Subcutaneous abdominal adipose tissue (tissue), 5 donors: Measurements from ENCODE around the gene RAB37.
A peak's percentile ranks its signal among the peaks of the same experiment; 100 is the strongest.

Experiments used
- H3K27ac ChIP-seq: one replicate; pipeline ENCODE4 v1.7.0; 2013; ENCODE audit warnings: low read depth, mild to moderate bottlenecking, inconsistent platforms, low read length, moderate library complexity
- H3K27me3 ChIP-seq, 5 donors: one replicate each; pipeline ENCODE4 v1.7.0; 2013; ENCODE audit warnings: low read length in 5 of 5, inconsistent platforms in 1 of 5; ENCODE audit not compliant: control insufficient read depth in 5 of 5, insufficient read depth in 4 of 5
- H3K36me3 ChIP-seq, 5 donors: one replicate each; pipeline ENCODE4 v1.7.0; 2013; ENCODE audit warnings: low read length in 5 of 5; ENCODE audit not compliant: control insufficient read depth in 5 of 5, insufficient read depth in 5 of 5
- H3K4me1 ChIP-seq, 5 donors: one replicate each; pipeline ENCODE4 v1.7.0; 2013; ENCODE audit warnings: low read length in 5 of 5, mild to moderate bottlenecking in 3 of 5, moderate library complexity in 1 of 5; ENCODE audit not compliant: control insufficient read depth in 5 of 5, insufficient read depth in 5 of 5
- H3K4me3 ChIP-seq, 5 donors: one replicate each; pipeline ENCODE4 v1.7.0; 2013; ENCODE audit warnings: low read length in 5 of 5, low read depth in 1 of 5
- H3K9ac ChIP-seq, 5 donors: one replicate each; pipeline ENCODE4 v1.7.0; 2013; ENCODE audit warnings: low read length in 5 of 5, mild to moderate bottlenecking in 4 of 5, moderate library complexity in 3 of 5
- H3K9me3 ChIP-seq, 5 donors: one replicate each; pipeline ENCODE4 v1.7.0; 2013; ENCODE audit warnings: low read length in 5 of 5; ENCODE audit not compliant: control insufficient read depth in 5 of 5
- donor health status: healthy.
- donor health status: healthy.
- donor health status: healthy.
- donor health status: healthy.
- donor health status: healthy.

RAB37 gene

DNA sequence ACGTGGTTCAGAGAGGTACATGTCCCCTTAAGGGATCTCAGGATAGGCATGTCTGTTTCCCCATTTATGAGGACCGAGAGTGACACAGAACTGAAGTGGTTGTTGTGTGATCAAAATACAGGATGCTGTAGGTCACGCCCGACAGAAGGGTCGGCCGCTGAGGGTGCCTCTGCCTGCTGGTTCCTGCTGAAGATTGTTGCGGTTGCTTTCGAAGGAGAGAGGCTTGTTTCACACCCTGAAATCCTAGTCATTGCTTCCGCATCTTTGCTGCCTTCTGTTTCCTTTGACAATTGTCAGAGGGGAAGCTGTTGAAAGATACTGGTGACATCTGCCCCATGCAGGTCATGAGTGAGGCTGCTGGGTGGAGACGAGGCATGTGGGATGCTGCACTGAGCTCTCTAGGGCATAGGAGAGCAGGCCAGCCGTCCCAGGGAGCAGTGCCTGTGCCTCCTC lies 42.9 kb downstream of the RAB37 start:
- H3K36me3 ChIP-seq, result peaks cover 0 to 24% (median 18%) of the 10 kb centered on the region in 5 donors
- peaks cover 12 to 48% (median 28%) of the 10 kb centered on the region in 5 donors for H3K4me1 ChIP-seq
- no peaks in the 10 kb centered on the region for H3K9me3 ChIP-seq
- H3K27ac ChIP-seq, result peak overlapping the region; percentile 69
- peak overlapping the region in 1 of 5 donors; percentile 14 for H3K9ac ChIP-seq
- H3K27me3 ChIP-seq, result no peaks in the 10 kb centered on the region
- no peak overlapping the region for H3K4me3 ChIP-seq

DNA sequence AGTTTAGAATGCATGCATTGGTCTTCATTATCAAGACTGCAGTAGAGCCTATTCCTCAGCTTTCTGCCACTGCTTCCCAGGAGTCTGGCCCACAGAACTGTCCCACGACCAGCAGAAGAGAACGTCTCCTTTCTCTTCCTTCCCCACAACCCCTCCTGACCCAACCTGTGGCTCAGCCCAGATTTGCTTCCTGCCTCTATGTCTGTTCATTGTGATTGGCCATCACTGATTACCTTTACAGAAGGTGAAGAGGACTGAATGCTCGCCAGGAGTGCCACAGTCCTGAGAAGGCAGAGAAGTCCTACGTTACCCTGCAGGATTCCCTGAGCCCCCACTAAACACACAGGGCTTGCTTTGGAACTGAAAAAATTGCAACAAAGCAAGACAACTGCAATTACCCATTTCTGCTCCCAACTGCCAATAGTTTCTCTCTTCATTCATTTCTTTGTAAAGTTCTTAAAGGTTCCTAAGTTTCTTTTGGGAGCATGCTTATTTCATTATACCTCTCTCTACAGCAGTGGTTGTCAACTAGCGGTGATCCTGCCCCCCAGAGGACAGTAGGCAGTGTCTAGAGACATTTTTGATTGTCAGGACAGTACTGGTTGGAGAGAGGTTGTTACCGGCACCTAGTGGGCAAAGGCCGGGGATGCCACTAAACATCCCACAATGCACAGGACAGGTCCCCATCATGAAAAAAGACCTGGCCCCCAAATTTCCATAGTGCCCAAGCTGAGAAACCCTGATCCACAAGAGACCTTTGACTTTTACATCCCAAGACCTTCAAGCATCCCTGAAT lies 43.6 kb downstream of the RAB37 start:
- no peaks in the 10 kb centered on the region for H3K9me3 ChIP-seq
- H3K27me3 ChIP-seq, result no peaks in the 10 kb centered on the region
- peaks cover 9 to 42% (median 22%) of the 10 kb centered on the region in 5 donors for H3K4me1 ChIP-seq
- H3K27ac ChIP-seq, result peak overlapping the region; percentile 27
- no peak overlapping the region for H3K9ac ChIP-seq
- no peak overlapping the region for H3K4me3 ChIP-seq
- peaks cover 0 to 31% (median 23%) of the 10 kb centered on the region in 5 donors for H3K36me3 ChIP-seq

DNA sequence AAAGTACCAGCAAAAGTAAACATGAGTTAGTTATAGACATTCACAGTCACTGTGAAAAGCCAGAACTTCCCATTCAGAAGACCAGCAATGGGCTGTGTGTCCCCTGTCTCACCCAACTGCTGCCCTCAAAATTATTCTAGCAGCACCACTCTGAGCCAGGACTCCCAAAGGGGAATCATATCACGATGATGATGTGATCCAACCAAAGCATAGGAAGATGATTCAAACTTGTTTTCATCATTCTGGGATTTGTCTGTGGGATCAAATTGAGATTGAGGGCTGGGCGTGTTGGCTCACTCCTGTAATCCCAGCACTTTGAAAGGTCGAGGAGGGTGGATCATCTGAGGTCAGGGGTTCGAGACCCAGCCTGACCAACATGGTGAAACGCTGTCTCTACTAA lies 45.5 kb downstream of the RAB37 start:
- Histone ChIP-seq H3K4me1 (peaks cover 2 to 36% (median 9%) of the 10 kb centered on the region in 5 donors), H3K4me3 (no peak overlapping the region), H3K36me3 (peaks cover 0 to 39% (median 31%) of the 10 kb centered on the region in 5 donors), H3K9me3 (no peaks in the 10 kb centered on the region), H3K9ac (no peak overlapping the region), H3K27ac (no peak overlapping the region), H3K27me3 (no peaks in the 10 kb centered on the region)

DNA sequence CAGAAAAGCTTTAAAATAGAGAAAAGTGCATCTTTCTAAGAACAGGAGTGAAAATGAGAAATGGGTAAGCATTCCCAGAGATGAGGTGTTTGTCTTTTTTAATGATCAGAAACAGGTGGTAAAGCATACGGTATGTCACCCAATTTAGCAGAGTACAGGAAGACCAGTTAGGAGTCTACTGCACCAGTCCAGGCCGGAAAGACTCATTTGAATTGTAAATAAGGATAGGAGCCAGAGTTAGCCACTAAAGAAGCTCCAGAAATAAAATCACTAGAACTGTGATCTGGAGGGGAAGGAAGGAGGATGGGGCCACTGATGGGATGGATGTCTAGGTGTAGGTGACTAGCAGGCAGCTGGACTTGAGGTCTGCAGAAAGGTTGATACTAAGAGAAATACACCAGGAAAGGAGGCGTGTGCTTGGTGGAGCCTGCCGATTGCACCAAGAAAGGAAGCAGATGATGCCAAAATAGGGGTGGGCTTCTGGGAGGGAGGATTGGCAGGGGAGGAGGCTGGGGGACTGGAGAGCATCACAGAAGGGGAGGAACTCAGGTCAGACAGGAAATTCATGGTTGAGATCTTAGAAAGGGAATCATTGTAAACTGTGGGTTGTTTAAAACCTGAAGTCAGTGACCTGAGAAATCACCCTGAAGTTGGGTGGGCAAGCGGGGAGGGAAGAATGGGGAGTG lies 47.2 kb downstream of the RAB37 start:
- Histone ChIP-seq H3K36me3 (peaks cover 0 to 48% (median 38%) of the 10 kb centered on the region in 5 donors), H3K9me3 (no peaks in the 10 kb centered on the region)

DNA sequence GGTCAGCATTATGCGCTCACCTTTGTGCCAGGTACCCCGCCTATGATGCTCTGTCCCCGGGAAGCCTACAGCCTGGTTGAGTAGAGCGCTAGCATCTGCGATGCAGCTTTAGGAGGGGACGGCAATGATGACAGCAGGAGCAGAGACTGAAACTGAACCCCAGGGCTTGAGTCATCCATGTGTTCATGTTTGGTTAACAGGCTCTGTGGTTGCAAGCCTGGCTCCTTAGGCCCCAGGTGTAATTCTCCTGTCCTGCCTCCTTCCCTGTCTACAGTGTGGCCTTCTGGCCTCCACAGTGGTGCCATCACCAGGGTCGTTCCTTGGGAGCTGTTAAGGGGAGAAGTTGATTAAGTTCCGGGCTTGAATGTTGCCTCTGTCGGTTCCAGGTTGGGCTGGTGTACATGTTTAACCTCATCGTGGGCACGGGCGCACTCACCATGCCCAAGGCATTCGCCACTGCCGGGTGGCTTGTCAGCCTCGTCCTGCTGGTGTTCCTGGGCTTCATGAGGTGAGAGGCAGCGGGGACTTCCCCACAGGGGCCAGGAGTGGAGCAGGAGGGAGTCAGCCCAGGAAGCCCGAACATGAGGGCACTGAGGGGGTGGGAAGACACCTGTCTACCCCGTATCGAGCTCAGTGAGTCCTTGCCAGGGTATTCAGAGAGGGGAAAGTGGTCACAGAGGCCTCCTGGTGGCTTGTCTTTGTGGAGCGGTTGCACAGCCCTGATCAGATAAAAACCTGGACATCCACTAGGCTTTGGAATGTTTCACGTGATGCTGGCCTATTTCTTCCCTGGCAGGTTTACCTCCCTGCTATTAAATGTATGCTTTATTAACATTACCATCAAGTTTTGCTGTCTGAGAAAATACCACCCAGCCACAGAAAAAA lies 48.3 kb downstream of the RAB37 start:
- Histone ChIP-seq H3K36me3 (peaks cover 0 to 43% (median 37%) of the 10 kb centered on the region in 5 donors), H3K9ac (no peak overlapping the region), H3K27me3 (no peaks in the 10 kb centered on the region), H3K4me3 (no peak overlapping the region), H3K4me1 (peaks cover 0 to 16% (median 0%) of the 10 kb centered on the region in 5 donors), H3K9me3 (no peaks in the 10 kb centered on the region), H3K27ac (no peak overlapping the region)

More for the DNA sequence above, 47.2 kb downstream of the RAB37 start:
- no peak overlapping the region for H3K9ac ChIP-seq
- H3K27me3 ChIP-seq, result no peaks in the 10 kb centered on the region
- H3K4me1 ChIP-seq, result peaks cover 0 to 20% (median 2%) of the 10 kb centered on the region in 5 donors
- no peak overlapping the region for H3K4me3 ChIP-seq
- no peak overlapping the region for H3K27ac ChIP-seq

DNA sequence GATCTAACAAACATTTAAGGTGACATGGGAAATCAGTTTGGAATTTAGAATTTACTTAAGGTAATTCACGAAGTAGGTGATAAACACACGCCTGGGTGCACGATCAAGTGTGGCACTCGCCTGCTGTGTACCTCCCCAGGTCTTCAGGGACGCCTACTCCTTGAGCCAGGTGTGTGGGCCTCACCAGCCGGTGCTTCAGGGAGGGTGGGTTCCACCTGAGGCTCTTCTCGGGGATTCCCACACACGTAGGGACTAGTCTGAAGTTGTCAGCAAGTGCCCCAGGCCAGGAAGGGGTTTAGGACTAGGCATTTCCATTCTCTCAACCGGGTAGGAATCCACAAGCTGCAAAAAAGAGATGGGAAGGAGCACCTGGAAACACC lies 48.9 kb downstream of the RAB37 start:
- no peak overlapping the region for H3K27ac ChIP-seq
- peaks cover 0 to 17% (median under 1%) of the 10 kb centered on the region in 5 donors for H3K4me1 ChIP-seq
- H3K27me3 ChIP-seq, result no peaks in the 10 kb centered on the region
- H3K4me3 ChIP-seq, result no peak overlapping the region
- H3K36me3 ChIP-seq, result peaks cover 0 to 45% (median 36%) of the 10 kb centered on the region in 5 donors
- no peak overlapping the region for H3K9ac ChIP-seq
- H3K9me3 ChIP-seq, result no peaks in the 10 kb centered on the region

DNA sequence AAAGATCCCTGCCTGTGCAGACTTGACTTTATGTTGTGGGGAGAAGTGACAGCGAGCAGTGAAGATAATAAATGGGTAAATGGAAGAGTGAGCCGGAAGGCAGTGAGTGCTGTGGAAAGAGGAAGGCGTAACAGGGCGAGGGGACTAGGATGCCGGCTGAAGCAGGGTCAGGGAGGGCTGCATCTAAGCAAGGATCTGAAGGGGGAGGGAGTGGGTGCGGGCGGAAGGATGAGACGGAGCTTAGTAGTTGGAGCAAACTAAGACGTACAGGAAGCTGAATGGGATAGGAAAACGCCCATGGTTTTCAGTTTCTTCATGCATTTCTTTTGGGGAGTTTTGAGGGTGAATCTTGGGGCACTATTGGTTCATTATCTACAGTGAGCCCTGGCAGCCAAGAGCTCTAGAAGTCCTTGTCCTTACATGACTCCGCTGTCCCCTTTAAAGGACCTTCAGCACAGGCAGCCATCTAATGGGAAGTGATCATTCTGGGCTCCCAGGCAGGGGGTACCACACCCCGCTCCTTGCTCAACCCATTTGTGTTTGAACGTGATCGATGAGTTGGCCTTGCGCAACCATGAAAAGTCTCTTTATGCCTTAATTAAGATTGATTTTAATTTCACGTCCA lies 49.5 kb downstream of the RAB37 start:
- Histone ChIP-seq H3K27ac (no peak overlapping the region), H3K27me3 (no peaks in the 10 kb centered on the region), H3K9me3 (no peaks in the 10 kb centered on the region), H3K4me3 (no peak overlapping the region), H3K36me3 (peaks cover 0 to 44% (median 35%) of the 10 kb centered on the region in 5 donors), H3K4me1 (peaks cover 0 to 21% (median 5%) of the 10 kb centered on the region in 5 donors), H3K9ac (no peak overlapping the region)

DNA sequence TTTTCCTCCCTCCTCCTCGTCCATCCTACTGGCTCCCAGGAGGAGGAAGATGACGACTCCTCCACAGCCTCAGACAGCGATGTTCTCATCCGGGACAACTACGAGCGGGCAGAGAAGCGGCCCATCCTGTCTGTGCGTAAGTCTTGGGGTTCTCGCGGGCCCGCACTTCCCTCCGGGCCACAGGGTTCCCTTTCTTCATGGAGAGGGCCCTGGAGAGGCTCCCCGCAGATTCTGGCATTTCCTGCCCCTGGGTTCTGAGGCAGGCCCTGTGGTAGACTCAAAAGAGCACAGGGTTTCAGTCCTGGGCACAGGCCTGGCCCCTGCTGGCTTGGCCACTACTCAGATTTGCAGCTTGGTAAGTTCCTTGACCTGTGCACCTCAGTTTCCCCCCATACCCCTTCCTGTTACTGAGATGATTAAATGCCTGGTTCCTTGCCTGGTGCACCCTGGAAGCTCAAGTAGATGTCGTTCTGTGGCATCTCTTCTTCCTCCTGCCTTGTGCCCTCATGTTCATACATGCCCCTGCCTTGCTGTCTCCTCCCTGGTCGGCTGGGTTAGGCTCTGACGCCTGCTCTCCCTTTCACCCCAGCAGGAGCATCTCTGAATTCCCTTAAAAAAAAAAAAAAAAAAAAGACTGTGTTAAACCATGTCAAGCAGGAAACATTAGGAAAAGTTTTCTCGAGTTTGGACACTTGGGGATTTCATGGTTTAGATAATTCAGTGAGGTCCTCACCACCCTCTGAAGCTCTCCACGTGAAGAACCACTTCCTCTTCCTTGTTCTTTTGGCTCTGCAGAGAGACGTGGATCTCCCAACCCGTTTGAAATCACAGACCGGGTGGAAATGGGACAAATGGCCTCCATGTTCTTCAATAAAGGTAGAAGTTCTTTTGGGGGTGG lies 53.4 kb downstream of the RAB37 start:
- H3K9ac ChIP-seq, result peak overlapping the region in 1 of 5 donors; percentile 4
- H3K27me3 ChIP-seq, result no peaks in the 10 kb centered on the region
- H3K27ac ChIP-seq, result no peak overlapping the region
- no peak overlapping the region for H3K4me3 ChIP-seq
- peaks cover 0 to 21% (median 5%) of the 10 kb centered on the region in 5 donors for H3K4me1 ChIP-seq
- no peaks in the 10 kb centered on the region for H3K9me3 ChIP-seq
- peaks cover 0 to 63% (median 58%) of the 10 kb centered on the region in 5 donors for H3K36me3 ChIP-seq
